H1 (cell line): ENCODE data around the gene KCNQ1. TPM values are rescaled to one million over a fixed set of nuclear protein-coding genes. Genes with fewer than 3 reads are reported as not detected.

Source experiments
- EGR1 ChIP-seq: IDR thresholded peaks from 2 replicates; pipeline ENCODE4 v1.6.1; 2011; ENCODE audit warnings: low read depth, low read length, borderline replicate concordance
- HDAC2 ChIP-seq, 2 experiments: fragments of 300-600 bp in 1 of 2; sonication (generic) in 1 of 2; IDR thresholded peaks; 2 replicates each; pipeline ENCODE4 v1.6.1; 2011 to 2012; ENCODE audit warnings: low read depth in 2 of 2, low read length in 2 of 2, mild to moderate bottlenecking in 2 of 2, moderate library complexity in 2 of 2, borderline replicate concordance in 1 of 2, inconsistent platforms in 1 of 2
- JUND ChIP-seq: IDR thresholded peaks from 2 replicates; pipeline ENCODE4 v1.6.1; 2011; ENCODE audit warnings: mild to moderate bottlenecking, improper control_type of control experiment, low read length
- RAD21 ChIP-seq, 2 experiments: IDR thresholded peaks in 1 of 2; conservative IDR thresholded peaks in 1 of 2; 2 replicates each; pipeline ENCODE4 v1.6.1; 2011; ENCODE audit warnings: low read depth in 2 of 2, low read length in 2 of 2, improper control_type of control experiment in 1 of 2, inconsistent platforms in 1 of 2, mild to moderate bottlenecking in 1 of 2, moderate library complexity in 1 of 2
- SIX5 ChIP-seq: IDR thresholded peaks from 2 replicates; pipeline ENCODE4 v1.6.1; 2011; ENCODE audit warnings: mild to moderate bottlenecking, low read depth, low read length
- polyA plus RNA-seq, 7 experiments: library from polyadenylated mRNA; depleted of rRNA in 3 of 7; stranded (reverse) in 5 of 7; unstranded in 2 of 7; fragments of >200 nt in 5 of 7; fragments of 200-250 nt in 2 of 7; gene quantifications; 1 replicate in 5 of 7; 2 replicates in 1 of 7; 4 replicates in 1 of 7; pipeline versions ENCODE4 v1.2.1 to v1.2.3, GENCODE V29; 2011 to 2013; ENCODE audit warnings: missing spikeins in 2 of 7, mixed read lengths in 2 of 7
- total RNA-seq: library from RNA; stranded (reverse); fragmentation: NEBNext Ultra II Directional; extraction: Animal tissue kit (Norgen Biotek cat#: 25700); gene quantifications from 2 replicates; pipeline ENCODE4 v1.2.1, GENCODE V29; 2021

The KCNQ1 gene
- total and polyA plus RNA-seq, 2 of the 8 experiments (the other 6 are each of a cell fraction or from before 2014, with no cell fraction given): 1.9 to 2.0 TPM

DNA sequence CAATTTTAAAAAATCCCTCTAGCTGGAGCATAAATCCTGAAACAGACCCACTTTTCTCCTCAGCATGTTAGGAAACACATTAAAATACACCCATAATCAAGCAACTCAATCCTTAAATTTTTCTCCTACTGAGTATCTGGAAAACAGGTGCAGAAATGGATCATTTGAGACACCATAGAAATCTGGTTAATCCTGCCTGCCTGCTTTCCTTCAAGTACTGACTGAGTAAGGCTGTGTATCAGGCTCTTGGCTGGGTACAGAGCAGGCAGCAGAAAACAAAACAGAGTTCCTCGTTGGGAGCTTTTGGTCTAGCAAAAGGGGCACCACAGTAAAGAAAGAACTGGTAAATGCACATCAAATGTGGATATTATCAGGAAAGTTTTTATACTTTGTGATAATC, 253.1 kb downstream of the KCNQ1 start (continued):
- TF ChIP-seq HDAC2 (IDR thresholded peaks at IDR 0.05; ENCODE audit: borderline replicate concordance in 1 of 2, low read depth in 2 of 2, low read length in 2 of 2): no peak
- no peak for TF ChIP-seq RAD21 (IDR thresholded peaks at IDR 0.05 in 1 of 2, conservative IDR thresholded peaks at IDR 0.05 in 1 of 2; ENCODE audit: low read depth in 2 of 2, low read length in 2 of 2)
- TF ChIP-seq JUND: no peak
- TF ChIP-seq EGR1: no peak
- no peak for TF ChIP-seq SIX5
